Fibroblast of peridontal ligament (primary cell): ENCODE measurements around the gene SERP2.
"Not testable (repeated sequence)": the region's sequence is repeated elsewhere in the genome, so short reads cannot be mapped to it uniquely, and the experiment has no call there.

ENCODE experiments used
- DNase-seq: peaks from one replicate; pipeline ENCODE4 v3.0.0-alpha.2; 2010; ENCODE audit errors: extremely low read depth

SERP2 gene

GRCh38 chr13:44373601-44374347, at the start of gene SERP2:
Gene SERP2, plus strand, starts transcription at chr13:44373824. Its CDS starts 202 bp downstream, at chr13:44374026.
- DNase-seq = no peak

GRCh38 chr13:44326961-44327360, 46.7 kb upstream of the SERP2 start:
- no peak for DNase-seq

GRCh38 chr13:44329041-44329440, 44.6 kb upstream of the SERP2 start:
- not testable (repeated sequence) for DNase-seq

GRCh38 chr13:44329909-44330545, 43.6 kb upstream of the SERP2 start:
- no peak for DNase-seq

- peak; percentile 24 for DNase-seq
Observed at GRCh38 chr13:44331446-44331845, 42.2 kb upstream of the SERP2 start.

GRCh38 chr13:44331912-44332851, 41.4 kb upstream of the SERP2 start:
- peak; percentile 92 for DNase-seq

GRCh38 chr13:44333950-44334655, 39.5 kb upstream of the SERP2 start:
- DNase-seq = no peak

- DNase-seq = no peak
Observed at GRCh38 chr13:44334751-44335150, 38.9 kb upstream of the SERP2 start.

GRCh38 chr13:44336934-44337333, 36.7 kb upstream of the SERP2 start:
- no peak for DNase-seq

GRCh38 chr13:44337581-44337980, 36.0 kb upstream of the SERP2 start:
- DNase-seq = no peak

- DNase-seq = no peak
Observed at GRCh38 chr13:44340508-44340907, 33.1 kb upstream of the SERP2 start.

- DNase-seq = no peak
Observed at GRCh38 chr13:44342741-44343140, 30.9 kb upstream of the SERP2 start.

- DNase-seq = no peak
Observed at GRCh38 chr13:44346534-44346933, 27.1 kb upstream of the SERP2 start.

- DNase-seq = no peak
Observed at GRCh38 chr13:44347301-44347700, 26.3 kb upstream of the SERP2 start.

GRCh38 chr13:44347949-44348348, 25.7 kb upstream of the SERP2 start:
- DNase-seq = peak; percentile 61

GRCh38 chr13:44350775-44351504, 22.7 kb upstream of the SERP2 start:
- no peak for DNase-seq

GRCh38 chr13:44351505-44351854, 22.1 kb upstream of the SERP2 start:
- no peak for DNase-seq

GRCh38 chr13:44352202-44352601, 21.4 kb upstream of the SERP2 start:
- DNase-seq = no peak

GRCh38 chr13:44352671-44353070, 21.0 kb upstream of the SERP2 start:
- no peak for DNase-seq

- DNase-seq = no peak
Observed at GRCh38 chr13:44354331-44354730, 19.3 kb upstream of the SERP2 start.

- DNase-seq = no peak
Observed at GRCh38 chr13:44354884-44355283, 18.7 kb upstream of the SERP2 start.
